CD4-positive, alpha-beta T cell (primary cell): ENCODE measurements around the gene CASZ1. TPM values are rescaled to one million over a fixed set of nuclear protein-coding genes. Genes with fewer than 3 reads are reported as not detected.

Source experiments
- ATAC-seq: fragments of 200-7000 bp; cut with Tn5 transposase; one replicate; pipeline ENCODE4 v1.10.0; 2022; ENCODE audit warnings: mild to moderate bottlenecking; ENCODE audit not compliant: poor library complexity
- CTCF ChIA-PET: fragments of 350-600 bp; sonication (Branson Sonifier 250); formaldehyde crosslinking; loops from one replicate; lab custom pipeline; 2021; ENCODE audit warnings: antibody characterized with exemption, inconsistent platforms; lab: Charles Lee
- POLR2A ChIA-PET: fragments of 350-600 bp; sonication (Branson Sonifier 250); formaldehyde crosslinking; loops from one replicate; lab custom pipeline; 2021; ENCODE audit warnings: antibody characterized with exemption, inconsistent platforms; lab: Charles Lee
- DNase-seq, 14 experiments: peaks; one replicate each; pipeline ENCODE4 v3.0.0-alpha.2; 2013 to 2020; ENCODE audit warnings: mixed read lengths in 2 of 14
- H3K27ac ChIP-seq, 2 donors: one replicate each; pipeline versions ENCODE4 v1.5.1 to v1.7.0; 2013; ENCODE audit warnings: low read length in 2 of 2, low read depth in 1 of 2, mild to moderate bottlenecking in 1 of 2
- H3K27me3 ChIP-seq, 2 experiments: 1 replicate in 1 of 2; 2 replicates in 1 of 2; pipeline versions ENCODE4 v1.6.1 to v1.7.0; 2013; ENCODE audit warnings: low read length in 2 of 2, control low read depth in 1 of 2, mild to moderate bottlenecking in 1 of 2, moderate library complexity in 1 of 2; ENCODE audit not compliant: insufficient read depth in 2 of 2, control insufficient read depth in 1 of 2
- H3K36me3 ChIP-seq: one replicate; pipeline ENCODE4 v1.6.1; 2013; ENCODE audit warnings: low read length, control low read depth; ENCODE audit not compliant: insufficient read depth
- H3K4me1 ChIP-seq: one replicate; pipeline ENCODE4 v1.6.1; 2013; ENCODE audit warnings: low read length, control low read depth; ENCODE audit not compliant: insufficient read depth
- H3K4me3 ChIP-seq: one replicate; pipeline ENCODE4 v1.5.1; 2013; ENCODE audit warnings: mild to moderate bottlenecking, low read length, moderate library complexity
- H3K9me3 ChIP-seq, 2 experiments: 1 replicate in 1 of 2; 2 replicates in 1 of 2; pipeline versions ENCODE4 v1.6.1 to v1.7.0; 2013; ENCODE audit warnings: low read length in 2 of 2, mild to moderate bottlenecking in 2 of 2, control low read depth in 1 of 2, moderate library complexity in 1 of 2; ENCODE audit not compliant: control insufficient read depth in 1 of 2, insufficient read depth in 1 of 2
- H3K27ac Mint-ChIP-seq: one replicate; pipeline ENCODE4 v1.8.0; 2020; ENCODE audit warnings: mixed read lengths
- H3K27me3 Mint-ChIP-seq: one replicate; pipeline ENCODE4 v1.8.0; 2021; ENCODE audit warnings: mixed read lengths
- H3K36me3 Mint-ChIP-seq: one replicate; pipeline ENCODE4 v1.8.0; 2021; ENCODE audit warnings: low read depth, mixed read lengths
- H3K4me1 Mint-ChIP-seq: one replicate; pipeline ENCODE4 v1.8.0; 2021; ENCODE audit warnings: low read depth, mixed read lengths
- H3K4me3 Mint-ChIP-seq: one replicate; pipeline ENCODE4 v1.8.0; 2020; ENCODE audit warnings: mild to moderate bottlenecking, mixed read lengths
- H3K9me3 Mint-ChIP-seq: one replicate; pipeline ENCODE4 v1.8.0; 2020; ENCODE audit warnings: mixed read lengths
- CTCF ChIP-seq: fragments of 200-600 bp; IDR thresholded peaks from one replicate; pipeline ENCODE4 v1.8.0; 2022; ENCODE audit warnings: antibody characterized with exemption, mild to moderate bottlenecking
- intact Hi-C, 2 experiments: fragments of 100-400 bp; cut with DNase I in 1 of 2; cut with micrococcal nuclease in 1 of 2; formaldehyde crosslinking; loops; one replicate each; pipeline versions ENCODE4 v1.15.1 to v1.9.0; 2023 to 2025; cut with DNase I, micrococcal nuclease
- total RNA-seq, 174 experiments: library from RNA in 2 of 174; stranded (reverse) in 2 of 174; gene quantifications; one replicate each; pipeline ENCODE4 v1.2.3 and lab custom pipeline; 2021 to 2026

The CASZ1 gene
- total RNA-seq, 2 experiments from 2014 or later: 21.8 to 22.8 TPM

GRCh38 chr1:10626791-10627410, 169.5 kb downstream of the CASZ1 start:
- no peak for TF ChIP-seq CTCF
- Histone ChIP-seq H3K36me3 (peaks cover 32% of the 10 kb centered on the region), H3K4me3 (no peak overlapping the region), H3K27me3 (no peaks in the 10 kb centered on the region), H3K4me1 (no peaks in the 10 kb centered on the region), H3K27ac (no peak overlapping the region), H3K9me3 (no peaks in the 10 kb centered on the region)
- Mint-ChIP-seq H3K4me1 (no peaks in the 10 kb centered on the region), H3K27ac (no peak overlapping the region), H3K36me3 (peaks cover 50% of the 10 kb centered on the region), H3K27me3 (no peaks in the 10 kb centered on the region), H3K9me3 (no peaks in the 10 kb centered on the region), H3K4me3 (no peak overlapping the region)
- CTCF ChIA-PET: no interaction called here
- POLR2A ChIA-PET: no interaction called here
- DNase-seq: peak in 1 of 14 experiments; percentile 25
- no peak for ATAC-seq
- intact Hi-C loops: no loop called here

GRCh38 chr1:10626131-10626731, 170.2 kb downstream of the CASZ1 start:
- ATAC-seq (no peak), DNase-seq (peak in 1 of 14 experiments; percentile 12)
- Mint-ChIP-seq H3K4me3 (no peak overlapping the region), H3K4me1 (no peaks in the 10 kb centered on the region), H3K9me3 (no peaks in the 10 kb centered on the region), H3K27me3 (no peaks in the 10 kb centered on the region), H3K27ac (no peak overlapping the region), H3K36me3 (peaks cover 50% of the 10 kb centered on the region)
- Histone ChIP-seq H3K9me3 (no peaks in the 10 kb centered on the region), H3K27ac (no peak overlapping the region), H3K27me3 (no peaks in the 10 kb centered on the region), H3K36me3 (peaks cover 36% of the 10 kb centered on the region), H3K4me3 (no peak overlapping the region), H3K4me1 (no peaks in the 10 kb centered on the region)
- ChIA-PET CTCF (no interaction called here), POLR2A (no interaction called here)
- TF ChIP-seq CTCF: no peak
- intact Hi-C loops: no loop called here

- Mint-ChIP-seq H3K36me3 (peaks cover 46% of the 10 kb centered on the region), H3K27ac (no peak overlapping the region), H3K4me1 (no peaks in the 10 kb centered on the region), H3K9me3 (no peaks in the 10 kb centered on the region), H3K4me3 (no peak overlapping the region), H3K27me3 (no peaks in the 10 kb centered on the region)
- DNase-seq (peak in 1 of 14 experiments; percentile 8), ATAC-seq (no peak)
- Histone ChIP-seq H3K27ac (no peak overlapping the region), H3K36me3 (peaks cover 38% of the 10 kb centered on the region), H3K4me1 (no peaks in the 10 kb centered on the region), H3K27me3 (no peaks in the 10 kb centered on the region), H3K9me3 (no peaks in the 10 kb centered on the region), H3K4me3 (no peak overlapping the region)
- no peak for TF ChIP-seq CTCF
- CTCF ChIA-PET: no interaction called here
- intact Hi-C loops: no loop called here
- POLR2A ChIA-PET: no interaction called here
Measured at GRCh38 chr1:10625554-10625953, 170.9 kb downstream of the CASZ1 start.
